GM19467 (cell line): ENCODE measurements around the gene NUCKS1.
A peak's percentile ranks its signal among the peaks of the same experiment; 100 is the strongest.

Source experiments
- ATAC-seq: cut with Tn5 transposase; IDR thresholded peaks from one replicate; pipeline ENCODE4 v1.9.1; 2021; ENCODE audit warnings: mild to moderate bottlenecking, moderate library complexity; ENCODE audit not compliant: unreplicated experiment

NUCKS1 gene

GRCh38 chr1:205703072-205703471 is 46.9 kb downstream of the NUCKS1 start:
- ATAC-seq = no peak

GRCh38 chr1:205701891-205702290 is 48.1 kb downstream of the NUCKS1 start:
- no peak for ATAC-seq

GRCh38 chr1:205701420-205701819 is 48.6 kb downstream of the NUCKS1 start:
- no peak for ATAC-seq

DNA sequence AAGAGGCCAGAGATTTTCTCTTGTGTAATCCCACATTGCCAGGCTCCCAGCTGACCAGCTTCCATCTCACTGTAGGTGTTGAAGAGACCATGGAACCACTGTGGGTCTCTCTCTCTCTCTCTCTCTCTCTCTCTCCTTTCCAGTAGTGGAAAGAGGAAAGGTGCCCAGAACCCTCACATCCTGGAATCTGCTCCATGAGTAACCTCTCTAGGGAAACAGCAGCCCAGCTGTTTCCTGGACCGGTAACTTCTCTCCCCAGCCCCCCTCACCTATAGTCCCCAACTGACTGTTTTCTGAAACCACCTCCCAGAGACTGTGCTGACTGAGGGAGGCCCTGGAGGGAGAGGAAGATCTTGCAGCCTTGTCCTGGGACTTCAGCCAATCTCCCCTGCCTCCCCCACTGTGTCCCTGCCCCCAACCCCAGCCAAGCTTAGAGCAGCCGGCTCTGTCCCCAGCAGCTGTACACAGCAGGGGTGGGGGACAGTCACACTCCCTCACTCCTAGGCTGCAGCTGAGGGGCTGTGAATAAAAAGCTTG is 49.0 kb downstream of the NUCKS1 start:
- no peak for ATAC-seq

DNA sequence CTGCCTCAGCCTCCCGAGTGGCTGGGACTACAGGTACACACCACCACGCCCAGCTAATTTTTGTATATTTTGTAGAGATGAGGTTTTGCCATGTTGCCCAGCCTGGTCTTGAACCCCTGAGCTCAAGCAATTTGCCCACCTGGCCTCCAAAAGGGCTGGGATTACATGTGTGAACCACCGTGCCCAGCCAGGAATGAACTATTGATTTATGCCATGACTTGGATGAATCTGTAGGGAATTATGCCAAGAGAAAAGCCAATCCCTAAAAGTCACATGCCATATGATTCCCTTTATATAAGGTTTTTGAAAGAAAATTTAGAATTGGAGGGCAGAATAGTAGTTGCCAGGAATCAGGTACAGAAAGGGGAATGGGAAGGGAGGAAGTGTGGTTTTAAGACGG is 50.6 kb downstream of the NUCKS1 start:
- ATAC-seq = no peak

DNA sequence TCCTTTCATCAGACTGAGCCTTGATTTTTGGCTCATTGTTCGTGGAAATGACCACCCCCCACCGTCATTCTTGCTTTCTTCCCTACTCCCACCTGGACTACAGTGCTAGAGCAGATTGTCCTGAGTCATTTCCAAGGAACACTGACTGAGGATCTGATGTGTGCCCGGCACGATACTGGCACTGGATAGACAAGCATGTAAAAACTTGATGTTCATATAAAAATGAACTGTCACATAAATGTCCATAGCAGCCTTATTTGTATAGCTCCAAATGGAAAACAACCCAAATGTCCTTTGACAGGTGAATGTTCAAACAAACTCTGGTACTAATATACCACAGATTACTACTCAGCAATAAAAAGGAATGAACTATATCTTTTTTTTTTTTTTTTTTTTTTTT is 51.1 kb downstream of the NUCKS1 start:
- ATAC-seq = no peak

DNA sequence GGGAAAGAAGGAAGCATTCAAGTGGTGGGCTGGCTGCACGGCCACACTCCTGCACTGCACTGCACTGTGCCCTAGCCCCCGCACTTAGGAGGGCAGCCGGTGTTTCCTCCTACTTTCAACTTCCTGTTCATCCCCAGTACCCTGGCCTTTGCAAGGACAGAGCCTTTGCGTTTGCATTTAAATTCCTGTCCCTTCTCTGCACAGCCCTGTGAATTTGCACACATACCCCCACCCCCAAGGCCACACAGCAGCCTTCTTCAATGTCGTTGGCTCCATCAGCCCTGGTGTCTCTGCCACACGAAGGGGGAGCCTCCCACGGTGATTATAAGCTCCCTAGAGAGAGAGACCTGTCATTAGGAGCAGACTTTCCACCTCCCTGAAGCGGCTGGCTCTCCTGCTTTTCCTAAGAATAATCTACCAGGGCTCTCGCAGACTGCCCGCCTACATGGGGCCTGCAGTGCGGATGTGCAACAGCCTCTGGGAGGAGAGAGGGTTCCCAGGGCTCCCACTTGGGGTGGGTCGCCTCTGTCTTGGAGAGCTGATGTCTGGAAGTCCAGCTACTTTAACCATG is 56.5 kb downstream of the NUCKS1 start:
- ATAC-seq = no peak

DNA sequence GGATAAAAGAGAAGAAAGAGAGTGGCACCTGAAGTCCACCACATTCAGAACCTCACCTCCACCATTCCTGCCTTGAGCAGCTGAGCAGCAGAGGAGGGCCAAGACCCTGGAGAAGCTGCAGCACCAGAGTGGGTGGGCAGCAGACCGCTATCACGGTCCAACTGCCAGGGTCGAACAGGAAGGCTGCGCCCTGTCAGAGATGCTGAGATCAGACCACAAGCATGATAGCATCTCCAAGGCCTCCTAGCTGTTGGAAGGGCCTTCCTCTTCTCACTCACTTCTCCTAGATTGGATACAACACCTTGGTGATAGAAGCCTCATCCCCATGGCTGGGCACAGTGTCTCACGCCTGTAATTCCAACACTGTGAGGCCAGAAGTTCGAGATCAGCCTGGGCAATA is 57.6 kb downstream of the NUCKS1 start:
- ATAC-seq = no peak

DNA sequence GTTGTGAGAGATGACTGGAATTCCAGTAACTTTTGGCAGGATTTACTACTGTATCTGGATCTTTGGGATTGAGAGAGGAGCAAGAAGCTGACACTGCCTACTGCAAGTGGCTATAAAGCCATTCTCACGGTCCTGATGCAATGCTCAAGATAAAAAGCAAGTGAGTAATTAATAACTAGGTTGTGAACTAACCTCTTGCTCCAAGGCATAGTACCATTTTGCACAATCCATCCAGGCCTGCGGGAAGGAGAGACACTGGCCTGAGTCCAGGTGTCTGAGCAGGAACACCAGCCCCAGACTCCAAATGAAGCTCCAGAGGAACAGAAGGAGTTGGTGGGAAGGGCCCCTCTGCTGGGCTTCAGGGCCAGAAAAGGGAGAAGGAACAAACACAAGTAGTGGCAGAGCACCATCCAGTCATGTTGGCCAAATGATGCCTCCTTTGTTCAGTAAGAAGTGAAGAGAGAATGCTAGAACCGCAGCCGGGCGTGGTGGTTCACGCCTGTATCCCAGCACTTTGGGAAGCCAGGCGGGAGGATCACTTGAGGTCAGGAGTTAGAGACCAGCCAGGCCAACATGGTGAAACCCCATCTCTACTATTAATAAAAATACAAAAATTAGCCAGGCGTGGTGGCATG is 59.7 kb downstream of the NUCKS1 start:
- no peak for ATAC-seq

- ATAC-seq = no peak
Measured at GRCh38 chr1:205689479-205689878, 60.5 kb downstream of the NUCKS1 start.

- no peak for ATAC-seq
Measured at GRCh38 chr1:205688171-205689080, 61.6 kb downstream of the NUCKS1 start.

GRCh38 chr1:205687242-205687641 is 62.7 kb downstream of the NUCKS1 start:
- no peak for ATAC-seq

DNA sequence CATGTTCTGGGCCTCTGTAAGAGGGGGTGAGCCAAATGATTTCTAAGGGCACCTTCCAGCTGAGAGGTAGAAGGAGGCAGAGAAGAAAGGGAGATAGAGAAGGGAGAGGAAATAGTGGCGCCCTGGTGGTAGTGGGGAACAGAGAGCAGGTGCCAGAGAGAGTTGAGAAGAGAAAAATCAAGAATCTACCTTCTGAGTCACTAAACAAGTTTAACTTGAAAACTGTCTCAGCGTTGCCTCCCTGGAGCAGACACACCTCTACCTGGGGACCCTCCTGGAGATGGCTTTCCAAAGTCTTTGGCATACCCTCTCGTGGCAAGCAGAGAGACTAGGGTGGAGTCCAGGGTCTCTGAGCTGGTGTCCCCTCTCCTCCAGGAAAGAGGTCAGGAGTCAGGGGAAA is 68.6 kb downstream of the NUCKS1 start:
- ATAC-seq = no peak

- peak; percentile 55 for ATAC-seq
Measured at GRCh38 chr1:205680073-205680851, 69.7 kb downstream of the NUCKS1 start, which contains the start of gene SLC45A3. TSS of gene SLC45A3 (minus strand) at chr1:205680509. CDS start at chr1:205664656, 15,853 bp downstream.

DNA sequence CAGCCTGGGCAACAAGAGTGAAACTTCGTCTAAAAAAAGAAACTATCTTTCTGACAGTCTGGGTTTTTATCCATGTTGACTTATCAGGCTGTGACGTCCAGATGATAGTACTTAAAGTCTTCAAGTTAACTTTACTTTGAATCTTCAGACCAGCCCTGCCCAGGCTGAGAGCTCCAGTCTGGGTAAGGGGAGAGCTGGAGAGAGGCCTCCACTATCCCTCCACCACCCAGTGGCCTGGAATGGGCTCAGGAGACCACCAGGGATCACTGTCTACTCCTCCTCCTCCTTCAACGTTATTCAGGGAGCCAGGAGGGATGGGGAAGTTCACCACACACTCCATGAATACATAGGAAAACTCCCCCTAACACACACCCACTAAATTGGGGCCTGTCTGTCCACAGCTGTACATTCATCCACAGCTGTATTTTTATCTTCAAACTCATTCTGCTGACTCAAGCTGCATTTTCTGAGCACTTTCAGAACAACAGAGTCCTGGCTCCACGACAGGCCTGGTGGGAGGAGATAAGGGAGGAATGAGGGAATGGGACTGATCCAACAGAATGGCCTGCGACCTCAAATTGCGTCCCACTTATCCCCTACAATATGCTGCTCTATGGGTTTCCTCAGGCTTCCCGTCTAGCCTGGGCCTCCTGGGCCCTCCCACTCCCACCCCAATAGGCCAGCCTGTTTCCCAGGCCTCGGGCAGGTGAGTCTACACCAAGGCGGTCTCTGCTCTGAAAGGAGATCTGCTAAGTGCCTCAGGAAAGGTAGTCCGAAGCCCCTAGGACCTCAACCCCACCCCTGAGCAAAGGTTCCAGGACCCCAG is 71.5 kb downstream of the NUCKS1 start:
- ATAC-seq = no peak

- ATAC-seq = no peak
Measured at GRCh38 chr1:205677167-205677566, 72.8 kb downstream of the NUCKS1 start.

- ATAC-seq = no peak
Measured at GRCh38 chr1:205676597-205676996, 73.4 kb downstream of the NUCKS1 start.

DNA sequence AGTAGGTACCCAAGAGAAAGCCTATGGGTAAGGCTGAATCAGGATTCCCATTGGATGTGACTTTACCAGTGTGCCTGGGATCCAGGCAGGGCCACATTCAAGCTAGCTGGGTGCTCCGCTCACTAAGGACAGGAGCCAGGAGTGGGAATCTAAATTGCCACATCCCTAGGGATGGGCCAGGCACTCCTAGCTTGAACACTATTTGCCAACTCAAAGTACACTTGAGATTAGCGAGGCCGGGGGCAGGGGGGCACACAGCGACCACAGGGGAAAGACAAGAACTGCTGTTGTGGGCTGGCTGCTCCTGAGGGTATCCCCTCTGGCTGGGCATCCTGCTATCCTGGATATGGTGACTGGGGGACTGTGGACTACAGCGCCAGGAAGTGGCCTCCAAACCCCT is 74.0 kb downstream of the NUCKS1 start:
- no peak for ATAC-seq

DNA sequence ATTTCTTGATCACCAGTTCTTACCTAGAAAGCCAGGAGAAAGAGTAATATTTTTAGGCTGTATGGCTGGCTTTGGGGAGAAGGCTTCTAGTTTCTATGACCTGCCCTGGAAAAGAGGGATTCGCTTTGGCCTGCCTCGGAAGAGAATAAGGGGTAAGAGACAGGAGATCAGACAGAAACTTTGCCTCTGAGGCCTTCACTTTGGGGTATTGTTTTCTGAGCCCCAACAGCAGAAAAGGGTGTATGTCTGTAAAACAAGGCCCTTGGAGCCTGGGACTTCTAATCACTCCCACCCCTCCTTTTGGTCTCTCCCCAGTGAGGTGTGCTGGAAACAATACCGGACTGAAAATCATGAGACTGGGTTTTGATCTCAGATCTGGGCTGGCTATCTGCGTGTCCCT is 74.7 kb downstream of the NUCKS1 start:
- ATAC-seq = no peak

GRCh38 chr1:205672970-205673369 is 77.0 kb downstream of the NUCKS1 start:
- ATAC-seq = no peak
